GM19035 (cell line): ENCODE results near the gene SPATA16.

Experiments used
- ATAC-seq: cut with Tn5 transposase; IDR thresholded peaks from one replicate; pipeline ENCODE4 v1.9.1; 2021; ENCODE audit not compliant: unreplicated experiment

SPATA16 gene

DNA sequence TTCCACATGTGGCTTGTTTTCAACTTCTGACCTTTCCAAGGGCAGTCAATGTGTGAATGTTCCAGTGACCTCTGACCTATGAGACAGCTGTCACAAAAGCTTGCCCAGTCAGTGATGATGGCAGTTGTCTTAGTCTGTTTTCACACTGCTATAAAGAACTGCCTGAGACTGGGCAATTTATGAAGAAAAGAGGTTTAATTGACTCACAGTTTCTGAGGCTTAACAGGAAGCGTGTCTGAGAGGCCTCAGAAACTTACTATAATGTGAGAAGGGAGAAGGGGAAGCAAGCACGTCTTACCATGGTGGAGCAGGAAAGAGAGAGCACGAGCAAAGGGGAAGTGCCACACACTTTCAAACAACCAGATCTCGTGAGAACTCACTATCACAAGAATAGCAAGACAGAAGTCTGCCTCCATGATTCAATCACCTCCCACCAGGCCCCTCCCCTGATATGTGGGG lies 294.9 kb downstream of the SPATA16 start:
- no peak for ATAC-seq

DNA sequence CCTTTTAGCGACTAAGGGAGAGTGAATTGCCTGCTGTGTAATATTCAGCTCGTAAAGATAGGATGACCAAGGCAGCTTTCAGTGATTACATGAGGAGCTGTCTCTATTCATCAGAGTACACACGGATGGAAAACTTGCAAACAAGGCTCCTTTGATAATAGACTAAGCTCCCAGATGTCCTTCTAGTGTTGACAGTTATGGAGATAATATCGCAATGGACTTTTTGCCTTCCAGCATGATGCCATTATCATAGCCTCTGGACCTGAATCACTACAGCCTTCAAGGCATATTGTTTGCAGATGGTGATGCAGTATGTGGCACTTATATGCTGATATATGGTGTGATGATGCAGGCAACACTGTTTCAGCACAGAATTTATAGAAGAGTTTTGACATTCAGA lies 296.6 kb downstream of the SPATA16 start:
- no peak for ATAC-seq

DNA sequence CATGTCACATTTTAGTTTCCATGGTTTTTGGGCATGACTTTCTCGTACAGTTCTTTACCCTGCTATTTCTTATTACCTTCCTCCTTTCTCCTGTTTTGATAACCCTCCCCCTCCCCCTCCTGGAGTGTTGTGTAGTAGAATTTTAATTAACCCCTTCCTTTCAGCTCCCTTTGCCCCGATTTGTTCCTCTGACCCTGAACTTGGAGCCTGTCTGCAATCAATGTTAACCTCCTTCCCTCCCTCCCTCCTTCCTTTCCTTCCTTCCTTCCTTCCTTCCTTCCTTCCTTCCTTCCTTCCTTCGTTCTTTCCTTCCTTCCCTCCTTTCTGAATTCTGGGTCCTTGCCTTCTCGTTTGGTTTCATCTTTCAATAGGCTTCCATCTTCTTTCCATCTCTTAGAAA lies 300.1 kb downstream of the SPATA16 start:
- no peak for ATAC-seq

DNA sequence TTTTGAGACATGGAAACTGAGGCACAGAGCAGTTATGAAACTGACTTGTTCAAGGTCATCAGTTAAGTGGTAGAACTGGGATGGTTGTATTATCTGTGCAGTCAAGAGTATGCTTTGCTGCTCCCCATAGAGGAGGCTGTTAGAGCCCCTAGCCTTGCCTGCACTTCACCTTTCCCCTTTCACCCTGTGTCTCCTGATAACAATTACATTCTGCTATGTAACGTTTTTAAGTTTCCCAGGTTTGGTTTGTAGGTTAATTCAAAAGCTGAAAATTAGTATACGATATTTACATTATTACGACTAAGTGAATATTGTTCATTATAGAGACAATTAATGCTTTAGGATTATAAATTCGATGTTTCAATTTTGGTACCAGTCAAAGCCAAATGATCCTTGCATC lies 300.6 kb downstream of the SPATA16 start:
- no peak for ATAC-seq

DNA sequence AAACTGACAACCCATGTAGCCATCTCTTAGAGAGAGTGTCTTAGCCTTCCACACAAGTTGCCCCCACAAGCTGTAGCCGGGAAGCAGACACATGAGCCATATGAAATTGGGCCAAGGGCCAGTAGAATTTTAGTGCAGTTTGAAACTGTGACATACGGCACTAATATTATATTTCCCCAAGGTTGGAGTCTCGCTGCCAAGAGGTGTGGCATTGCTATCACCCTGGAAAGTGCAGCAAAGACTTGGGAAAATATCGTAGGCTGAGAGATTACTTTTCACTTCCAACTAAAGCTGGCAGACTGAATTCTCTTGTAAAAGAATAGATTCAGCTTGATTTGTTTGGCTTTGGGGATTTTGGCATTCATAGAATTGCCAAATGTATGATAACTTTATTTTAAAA lies 301.4 kb downstream of the SPATA16 start:
- no peak for ATAC-seq
